GM21786 (cell line): Measurements from ENCODE around the gene LMNTD2.

Experiments
- ATAC-seq: cut with Tn5 transposase; IDR thresholded peaks from one replicate; pipeline ENCODE4 v1.9.1; 2021; ENCODE audit not compliant: unreplicated experiment

LMNTD2 gene

DNA sequence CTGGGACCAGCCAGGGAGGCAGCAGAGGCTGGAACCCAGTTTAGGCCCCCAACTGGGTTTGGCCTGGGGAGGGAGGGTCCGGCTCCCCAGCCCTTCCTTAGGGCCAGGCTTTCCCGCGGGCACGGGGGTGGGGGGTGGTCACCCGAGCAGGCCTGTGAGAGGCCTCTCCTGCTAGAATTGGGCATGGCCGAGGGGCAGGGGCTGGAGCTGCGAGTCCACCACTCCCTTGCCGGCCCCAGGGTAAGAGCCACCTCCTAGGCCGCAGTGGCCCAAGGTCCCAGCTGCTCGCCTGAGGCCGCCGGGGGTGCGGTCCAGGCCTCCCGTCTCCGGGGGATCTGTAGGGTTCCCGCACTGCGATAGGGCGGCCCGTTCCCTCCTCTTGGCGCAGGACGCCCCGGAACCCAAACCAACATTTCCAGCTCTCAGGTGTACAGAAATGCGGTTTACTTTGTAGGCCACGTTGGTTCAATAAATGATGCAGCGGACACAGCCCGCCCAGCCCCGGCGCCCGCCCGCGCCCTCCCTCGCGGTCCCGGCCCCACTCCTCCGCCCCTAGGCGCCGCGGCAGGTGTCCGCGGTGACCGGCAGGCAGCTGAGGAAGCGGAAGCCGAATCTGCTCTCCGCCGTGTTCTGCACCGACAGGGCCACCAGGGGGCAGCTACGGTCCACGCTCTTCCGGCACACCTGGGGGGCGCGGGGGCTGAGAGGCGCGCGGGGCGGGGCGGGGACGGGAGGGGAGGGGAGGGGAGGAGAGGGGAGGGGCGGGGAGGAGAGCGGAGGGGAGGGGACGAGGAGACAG lies 5.9 kb downstream of the LMNTD2 start:
- ATAC-seq = peak; percentile 55

DNA sequence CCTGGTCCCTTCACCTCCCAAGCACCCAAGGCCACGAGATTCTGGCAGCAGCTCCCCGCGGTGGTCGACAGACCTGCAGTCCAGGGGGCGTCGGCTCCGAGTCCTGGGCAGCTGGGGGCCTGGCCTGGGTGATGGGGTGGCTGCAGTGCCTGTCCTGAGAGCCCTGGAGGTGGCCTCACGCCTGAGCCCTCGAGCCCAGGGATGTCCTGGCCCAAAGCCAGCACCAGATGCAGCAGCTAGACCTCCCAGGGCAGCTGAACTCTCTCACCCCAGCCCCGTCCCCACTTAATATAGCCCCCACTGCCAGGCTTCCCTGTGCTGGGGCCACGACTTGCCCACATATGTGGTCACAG lies 6.6 kb downstream of the LMNTD2 start:
- no peak for ATAC-seq

DNA sequence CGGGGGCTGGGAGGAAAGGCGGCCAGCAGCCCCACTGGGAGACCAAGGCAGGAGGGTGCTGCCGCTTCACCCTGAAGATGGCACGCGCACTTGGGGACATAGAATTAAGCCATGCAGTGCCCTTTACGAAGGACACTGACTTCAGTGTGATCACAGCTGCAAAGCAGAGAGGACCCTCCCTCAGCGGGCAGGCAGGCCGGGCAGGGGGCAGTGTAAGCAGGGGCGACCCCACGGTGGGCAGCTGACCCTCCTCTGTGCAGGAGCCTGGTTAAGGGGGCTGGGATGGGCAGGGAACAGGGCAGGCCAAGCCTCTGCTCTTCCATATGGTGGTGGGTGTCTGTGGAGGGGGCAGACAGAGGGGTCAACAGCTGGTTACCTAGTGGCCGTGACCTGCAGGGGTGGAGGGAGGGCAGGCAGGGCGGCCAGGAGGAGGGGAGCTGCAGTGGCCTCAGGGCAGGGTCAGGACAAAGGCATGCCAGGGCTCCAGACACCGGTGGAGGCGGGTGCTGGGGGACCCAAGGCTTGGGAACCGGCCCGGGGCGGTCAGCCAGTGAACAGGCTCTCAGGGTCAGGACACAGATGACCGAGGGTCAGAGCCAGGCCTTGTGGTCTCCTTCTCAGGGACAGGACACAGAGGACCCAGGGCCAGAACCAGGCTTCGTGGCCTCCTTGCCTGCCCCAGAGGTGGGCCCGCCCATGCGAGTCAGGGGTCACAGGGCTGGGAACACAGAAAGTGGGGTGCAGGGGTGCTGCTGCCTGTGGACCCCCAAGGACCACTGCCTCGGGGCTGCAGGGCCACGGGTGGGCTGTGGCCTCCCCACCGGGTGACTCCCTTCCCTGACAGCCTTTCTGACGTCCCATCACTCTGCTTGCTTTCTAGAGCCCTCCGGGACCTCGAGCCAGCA lies 7.2 kb downstream of the LMNTD2 start:
- ATAC-seq = no peak

DNA sequence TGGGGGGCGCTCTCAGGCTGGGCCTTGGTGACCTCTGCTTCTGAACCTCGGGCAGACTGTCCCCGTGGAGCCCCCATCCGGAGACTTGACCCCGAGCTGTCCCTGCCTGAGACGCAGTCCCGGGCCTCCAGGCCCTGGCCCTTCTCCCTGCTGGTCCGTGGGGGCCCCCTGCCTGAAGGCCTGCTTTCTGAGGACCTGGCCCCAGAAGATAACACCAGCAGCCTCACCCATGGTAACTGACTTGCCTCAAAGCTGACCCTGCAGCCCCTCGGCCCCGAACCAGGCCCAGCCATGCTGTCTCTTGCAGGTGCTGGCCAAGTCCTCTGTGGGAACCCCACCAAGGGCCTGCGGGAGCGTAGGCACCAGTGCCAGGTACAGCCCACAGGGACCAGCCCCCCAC lies 8.9 kb downstream of the LMNTD2 start:
- no peak for ATAC-seq

DNA sequence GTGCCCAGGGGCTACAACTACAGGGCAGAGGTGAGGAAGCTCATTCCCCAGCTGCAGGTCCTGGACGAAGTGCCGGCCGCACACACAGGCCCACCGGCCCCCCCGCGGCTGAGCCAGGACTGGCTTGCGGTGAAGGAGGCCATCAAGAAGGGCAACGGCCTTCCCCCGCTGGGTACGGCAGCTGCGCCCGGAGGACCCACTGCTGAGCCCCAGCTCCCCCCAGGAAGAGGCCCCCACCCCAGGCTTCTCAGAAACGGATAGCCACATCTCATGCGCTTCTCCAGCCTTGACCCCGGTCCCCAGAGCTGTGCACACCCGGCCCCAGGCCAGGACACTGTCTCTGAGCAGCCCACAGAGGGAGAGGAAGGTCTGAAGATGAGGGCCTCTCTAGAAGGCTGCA lies 9.4 kb downstream of the LMNTD2 start:
- no peak for ATAC-seq

DNA sequence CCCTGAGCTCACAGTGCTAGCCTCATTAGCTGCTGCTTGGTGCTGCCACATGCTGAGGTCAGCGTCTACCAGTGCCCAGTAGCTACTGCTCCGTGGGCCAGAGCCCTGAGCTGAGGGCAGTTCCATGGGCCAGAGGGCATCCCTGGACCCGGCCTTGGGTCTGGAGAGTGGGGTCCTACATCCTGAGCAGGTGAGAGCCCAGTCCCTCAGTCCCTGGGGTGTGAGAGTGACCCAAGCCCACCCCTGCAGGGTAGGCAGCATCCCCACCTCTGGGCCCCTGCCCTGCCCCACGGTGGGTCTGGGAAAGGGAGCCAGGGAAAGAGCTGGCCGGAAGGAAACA lies 9.8 kb downstream of the LMNTD2 start:
- no peak for ATAC-seq

DNA sequence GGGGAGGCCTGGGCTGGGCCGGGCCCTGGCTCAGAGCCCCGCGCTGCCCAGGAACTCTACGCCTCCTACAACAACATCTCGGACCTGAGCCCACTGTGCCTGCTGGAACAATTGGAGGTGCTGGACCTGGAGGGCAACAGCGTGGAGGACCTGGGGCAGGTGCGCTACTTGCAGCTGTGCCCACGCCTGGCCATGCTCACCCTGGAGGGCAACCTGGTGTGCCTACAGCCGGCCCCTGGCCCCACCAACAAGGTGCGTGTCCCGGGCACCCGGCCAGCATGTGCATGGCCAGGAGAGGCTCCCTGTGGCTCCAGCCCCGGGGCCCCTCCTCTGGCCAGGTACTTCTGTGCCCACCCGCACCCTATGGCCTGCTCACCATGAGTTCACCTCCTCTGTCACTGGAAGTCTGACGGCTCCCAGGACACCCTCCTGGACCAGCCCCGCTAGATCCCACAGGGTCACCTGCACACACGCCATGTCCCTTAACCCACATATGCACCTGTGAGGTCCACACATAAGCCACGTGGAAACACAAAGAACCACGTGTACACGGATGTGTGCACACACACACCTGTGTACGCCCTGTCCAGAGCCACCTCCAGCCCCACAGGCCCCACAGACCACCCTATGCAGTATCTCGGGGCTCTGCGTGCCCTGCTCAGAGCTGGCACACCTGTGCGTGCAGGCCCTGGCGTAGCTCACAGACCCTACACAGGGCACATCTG lies 10.4 kb downstream of the LMNTD2 start:
- no peak for ATAC-seq

DNA sequence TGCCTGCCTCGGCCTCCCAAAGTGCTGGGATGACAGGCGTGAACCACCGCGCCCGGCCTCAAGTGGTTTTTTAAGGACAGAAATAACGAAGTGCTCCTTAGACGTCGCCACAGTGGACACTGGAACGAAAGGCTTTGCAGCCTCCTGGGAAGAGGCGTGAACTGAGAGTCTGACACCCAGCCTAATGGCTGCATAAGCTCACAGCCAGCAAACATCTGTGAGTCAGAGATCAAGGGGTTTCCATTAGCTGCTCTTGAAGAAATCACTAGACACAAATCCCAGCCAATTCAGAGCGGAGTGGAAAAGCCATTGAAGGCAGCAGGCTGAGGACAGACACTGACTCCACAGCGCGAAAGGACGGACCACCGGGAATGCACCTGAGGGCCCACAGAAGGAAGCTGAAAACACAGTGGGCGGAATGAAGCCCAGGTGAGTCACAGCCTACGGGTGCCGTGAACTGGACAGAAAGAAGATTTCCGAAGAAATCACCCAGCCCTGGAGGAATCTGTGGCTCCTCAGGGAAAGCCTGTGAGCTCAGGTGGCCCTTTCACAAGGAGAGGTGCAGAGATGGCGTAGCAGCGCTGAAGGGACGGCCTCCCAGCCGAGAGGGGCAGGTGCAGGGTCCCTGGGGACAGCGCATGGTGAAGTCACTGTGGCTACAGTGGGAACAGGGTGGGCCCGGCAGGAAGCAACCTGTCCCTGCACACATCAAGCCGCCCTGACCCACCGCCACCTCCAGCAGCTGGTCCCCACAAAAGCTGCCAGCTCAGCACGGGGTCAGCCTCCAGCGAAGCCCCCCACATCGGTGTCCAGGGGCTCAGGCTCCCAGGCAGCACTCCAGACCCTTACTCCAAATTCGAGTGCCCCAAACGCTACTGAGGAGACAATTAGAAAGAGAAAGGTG lies 11.6 kb downstream of the LMNTD2 start:
- no peak for ATAC-seq

DNA sequence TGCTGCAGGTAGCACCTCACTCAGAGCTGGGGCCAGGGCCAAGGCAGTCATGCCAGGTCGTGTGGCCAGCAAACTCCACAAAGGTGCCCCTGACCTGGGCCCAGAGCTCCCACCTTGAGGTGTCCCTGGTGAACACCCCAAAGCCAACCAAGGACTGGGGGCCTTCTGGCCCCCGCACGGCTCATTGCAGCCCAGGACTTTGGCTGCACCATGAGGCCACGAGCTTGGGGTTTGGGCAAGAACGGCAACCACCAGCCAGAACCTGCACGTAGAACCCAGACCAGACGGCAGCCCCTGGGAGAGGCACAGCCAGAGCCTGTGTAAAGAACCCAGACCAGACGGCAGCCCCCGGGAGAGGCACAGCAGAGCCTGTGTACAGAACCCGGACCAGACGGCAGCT lies 15.4 kb downstream of the LMNTD2 start:
- ATAC-seq = no peak

DNA sequence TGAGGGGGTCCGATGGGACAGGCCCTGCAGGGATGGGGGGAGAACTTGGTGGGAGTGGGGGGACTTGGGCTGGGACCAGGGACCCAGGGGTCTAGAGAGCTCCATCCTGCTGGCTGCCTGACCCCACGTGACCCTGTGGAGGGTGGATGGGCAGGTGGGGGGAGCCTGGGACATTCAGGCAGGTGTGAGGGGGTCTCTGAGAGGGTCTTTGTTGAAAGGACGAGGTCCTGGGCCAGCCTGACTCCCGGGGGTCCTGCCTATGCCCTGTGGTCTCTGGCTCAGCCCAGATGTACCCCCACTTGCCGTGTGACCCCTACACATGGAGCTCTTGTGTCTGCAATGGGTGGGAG lies 15.7 kb downstream of the LMNTD2 start:
- no peak for ATAC-seq

DNA sequence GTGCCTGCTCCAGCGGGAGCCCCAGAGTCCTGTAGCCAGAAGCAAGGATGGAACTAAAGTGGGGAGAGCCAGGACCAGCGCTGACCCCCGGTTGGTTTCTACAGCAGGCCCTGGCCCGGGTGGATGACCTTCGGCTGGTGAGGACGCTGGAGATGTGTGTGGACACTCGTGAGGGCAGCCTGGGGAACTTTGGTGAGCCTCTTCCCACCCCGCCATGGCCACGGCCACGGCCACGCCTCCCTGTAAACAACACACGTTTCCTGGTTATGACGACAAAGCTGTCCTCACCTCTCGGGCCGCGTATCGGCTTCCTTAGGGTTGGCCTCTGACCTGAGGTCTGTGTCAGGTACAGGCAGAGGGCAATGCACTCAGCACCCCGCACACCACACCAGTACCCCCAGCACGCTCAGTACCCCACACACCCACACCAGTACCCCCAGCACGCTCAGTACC lies 19.1 kb downstream of the LMNTD2 start:
- no peak for ATAC-seq

DNA sequence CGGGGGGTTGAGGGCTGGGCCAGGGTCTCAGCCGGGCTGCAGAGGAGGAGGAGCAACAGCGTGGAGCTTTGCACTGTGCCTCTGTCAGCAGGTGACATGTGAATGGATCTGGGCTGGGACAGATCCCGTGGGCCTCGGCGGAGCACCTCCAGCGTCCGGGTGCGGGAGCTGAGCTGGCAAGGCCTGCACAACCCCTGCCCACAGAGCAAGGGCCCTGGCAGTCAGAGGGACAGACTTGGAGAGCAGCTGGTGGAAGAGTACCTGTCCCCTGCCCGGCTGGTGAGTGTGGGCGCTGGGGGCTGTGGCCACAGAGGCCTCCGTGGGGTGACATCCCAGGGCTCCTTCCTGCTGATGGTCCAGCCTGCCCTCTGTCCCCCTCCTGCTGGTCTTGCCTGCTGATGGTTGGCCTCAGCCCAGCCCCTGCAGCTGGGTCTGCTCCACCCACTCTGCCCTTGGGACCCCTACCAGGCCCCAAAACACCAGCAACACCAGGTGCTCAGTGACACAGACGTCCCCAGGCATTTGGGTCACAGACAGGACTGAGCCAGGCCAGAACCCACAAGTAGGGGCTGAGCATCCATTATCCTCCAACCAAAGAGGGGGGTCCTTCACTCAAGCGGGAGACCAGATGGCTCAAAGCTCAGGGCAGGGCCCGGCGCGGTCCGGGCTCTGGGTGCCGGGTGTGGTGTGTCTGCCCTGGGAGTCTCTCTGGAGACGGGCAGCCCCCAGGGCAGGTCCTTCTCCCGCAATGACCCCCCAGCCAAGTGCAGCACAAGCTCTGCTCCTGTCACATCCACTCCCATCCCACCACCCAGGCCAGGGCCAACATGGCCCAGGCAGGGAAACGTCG lies 19.7 kb downstream of the LMNTD2 start:
- no peak for ATAC-seq

DNA sequence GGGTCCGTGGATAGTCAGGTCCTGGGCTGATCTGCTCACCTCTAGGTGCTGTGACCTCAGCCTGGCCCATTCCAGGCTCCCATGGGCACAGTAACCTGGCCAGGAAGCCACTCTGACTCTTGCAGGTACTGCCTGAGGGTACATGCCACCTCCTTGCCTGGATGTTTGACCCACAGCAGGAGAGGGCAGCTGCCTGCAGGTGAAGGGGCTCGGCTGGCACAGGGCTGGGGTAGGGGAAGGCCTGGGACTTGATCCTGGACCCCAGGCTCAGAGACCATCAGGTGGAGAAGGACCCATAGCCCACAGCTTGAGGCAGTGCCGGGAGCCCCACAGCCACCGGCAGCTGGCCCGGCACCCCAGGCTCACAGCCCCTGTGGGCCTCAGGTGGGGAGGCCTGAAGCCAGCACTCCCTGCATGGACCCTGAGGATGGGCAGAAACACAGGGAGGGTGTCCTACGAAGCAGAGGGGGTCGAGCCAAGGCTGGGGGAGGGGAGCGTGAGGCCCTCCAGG lies 20.5 kb downstream of the LMNTD2 start:
- no peak for ATAC-seq

DNA sequence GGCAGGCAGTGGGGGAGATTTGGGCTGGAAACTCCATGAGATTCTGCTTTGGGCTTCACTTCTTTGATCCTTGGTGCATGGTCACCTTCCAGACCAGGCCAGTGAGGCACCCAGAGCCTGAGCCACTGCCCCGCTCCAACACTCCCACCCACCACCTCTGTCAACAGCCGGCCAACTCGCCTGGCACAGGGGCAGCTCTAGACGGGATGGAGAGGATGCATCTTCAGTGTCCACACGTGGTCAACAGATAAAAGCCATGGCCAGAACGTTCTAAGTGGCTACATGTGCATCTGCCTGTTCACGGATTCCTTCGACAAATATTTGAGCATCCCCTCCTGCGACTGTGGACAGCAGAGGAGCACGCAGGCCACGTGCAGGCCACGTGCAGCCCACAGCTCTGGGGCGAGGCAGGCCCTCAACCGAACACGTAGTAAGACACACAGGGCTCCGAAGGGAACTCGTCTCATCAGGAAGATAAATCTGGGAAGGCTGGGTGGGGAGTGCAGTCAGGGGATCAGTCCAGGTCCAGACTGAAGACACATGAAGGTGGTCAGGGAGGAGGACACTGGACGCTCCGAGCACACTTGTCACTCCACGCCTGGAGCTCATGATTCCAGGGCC lies 22.0 kb downstream of the LMNTD2 start:
- no peak for ATAC-seq

DNA sequence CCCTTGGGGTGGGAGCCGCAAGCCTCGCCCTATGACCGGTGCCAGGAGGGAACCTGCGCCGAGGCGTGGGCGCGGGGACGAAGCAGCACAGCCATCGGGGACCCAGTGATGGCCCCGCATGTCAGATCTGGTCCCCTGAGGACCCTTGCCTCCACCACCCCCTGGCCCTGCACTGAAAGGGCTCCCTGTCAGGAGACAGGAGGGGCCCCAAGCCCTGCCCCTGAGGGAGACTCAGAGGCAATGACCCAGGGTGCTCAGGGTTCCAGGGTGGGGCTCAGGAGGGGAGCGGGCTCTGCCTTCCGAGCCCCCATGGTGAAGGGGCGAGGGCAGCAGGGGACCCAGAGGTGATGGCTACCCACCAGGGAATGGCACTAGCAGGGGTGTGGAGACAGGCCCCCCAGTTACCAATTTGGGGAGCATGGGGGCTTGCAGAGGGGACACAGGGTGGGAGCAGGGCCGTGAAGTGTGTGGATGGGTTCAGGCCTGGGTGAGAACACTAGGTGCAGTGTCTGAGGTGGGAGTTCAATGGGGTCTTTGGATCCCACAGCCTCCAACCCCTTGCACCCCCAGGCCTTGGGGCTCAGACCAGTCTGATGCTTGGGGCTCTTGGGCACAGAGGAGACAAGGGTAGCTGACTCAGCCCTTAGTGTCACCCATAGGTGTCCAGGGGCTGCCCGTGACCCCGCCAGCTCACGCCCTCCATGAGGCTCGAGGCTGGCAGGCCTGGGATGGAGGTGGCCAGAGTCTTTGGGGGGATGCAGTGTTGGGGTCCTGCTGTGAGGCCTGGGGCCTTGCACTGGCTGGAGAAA lies 22.7 kb downstream of the LMNTD2 start:
- no peak for ATAC-seq

DNA sequence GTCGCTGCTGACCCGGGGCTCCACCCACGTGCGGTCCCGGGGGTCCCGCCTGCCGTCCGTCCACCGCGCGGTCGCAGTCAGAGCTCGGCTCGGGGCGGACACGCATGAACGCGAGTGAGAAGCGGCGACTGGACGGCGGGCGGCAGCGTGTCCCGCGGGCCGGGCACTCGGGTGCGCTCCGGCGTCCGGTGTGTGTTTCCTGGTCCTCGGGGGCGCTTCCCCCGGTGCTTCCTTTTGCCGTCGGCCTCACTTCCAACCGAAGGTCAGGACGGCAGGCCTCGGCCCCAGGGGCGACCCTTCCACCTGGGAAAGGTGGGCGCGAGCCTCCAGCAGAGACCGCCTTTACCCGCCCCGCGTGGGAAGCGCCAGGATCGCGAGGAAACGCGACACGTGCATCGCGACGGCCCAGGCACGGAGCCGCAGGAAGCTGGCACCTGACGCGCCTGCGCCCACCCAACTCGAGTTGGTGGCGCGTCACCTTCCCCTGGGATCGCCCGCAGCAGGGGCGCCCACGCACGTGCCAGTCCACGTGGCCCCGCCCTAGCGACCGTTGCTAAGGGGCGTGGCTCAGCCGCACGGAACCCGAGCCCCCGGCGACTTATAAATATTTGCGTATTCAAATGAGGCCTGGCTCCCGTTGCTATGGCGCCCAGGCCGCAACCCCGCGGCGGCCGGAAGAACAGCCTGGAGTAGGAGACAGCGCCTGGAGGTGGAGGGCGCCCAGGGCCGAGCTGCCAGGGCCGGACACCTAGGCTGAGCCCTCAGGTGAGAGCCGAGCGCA lies 23.5 kb downstream of the LMNTD2 start, which contains the start of gene LRRC56:
Gene LRRC56 (plus strand): TSS at position 687 of the 781 bp plus-strand sequence. CDS start 3,158 bp downstream, outside the sequence.
- peak; percentile 56 for ATAC-seq
